ENCODE data around the gene FUT2. TPM values are rescaled to one million over a fixed set of nuclear protein-coding genes. Genes with fewer than 3 reads are reported as not detected.

Gene FUT2
- polyA plus RNA-seq, 2 of the 4 experiments (the other 2 are of a cell fraction), result not detected

DNA sequence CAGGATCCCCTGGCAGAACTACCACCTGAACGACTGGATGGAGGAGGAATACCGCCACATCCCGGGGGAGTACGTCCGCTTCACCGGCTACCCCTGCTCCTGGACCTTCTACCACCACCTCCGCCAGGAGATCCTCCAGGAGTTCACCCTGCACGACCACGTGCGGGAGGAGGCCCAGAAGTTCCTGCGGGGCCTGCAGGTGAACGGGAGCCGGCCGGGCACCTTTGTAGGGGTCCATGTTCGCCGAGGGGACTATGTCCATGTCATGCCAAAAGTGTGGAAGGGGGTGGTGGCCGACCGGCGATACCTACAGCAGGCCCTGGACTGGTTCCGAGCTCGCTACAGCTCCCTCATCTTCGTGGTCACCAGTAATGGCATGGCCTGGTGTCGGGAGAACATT, 7.5 kb downstream of the FUT2 start:
- Histone ChIP-seq H3K9me3 (no peaks in the 10 kb centered on the region), H3K4me3 (no peak overlapping the region), H3K4me2 (no peak overlapping the region), H3K27ac (no peak overlapping the region), H3K4me1 (peaks cover 3% of the 10 kb centered on the region; the same call in 2 of the 3 replicates)
- 93% methylated on average over 23 of the region's 23 CpGs for WGBS (ENCODE audit: missing lambda C conversion rate)
- FAIRE-seq, result no peak
- ChIA-PET CTCF (interaction anchor here (2.1 kb wide), 1 partner anchor 28 kb away, joined by 6 read pairs; no protein-coding TSS in a partner anchor), POLR2A (no interaction called here)
- ATAC-seq, result no peak
- no peak for DNase-seq (ENCODE audit: low read depth in 1 of 2, low spot score in 1 of 2)
- TF ChIP-seq TFCP2L1 (CRISPR knock-in tag; IDR thresholded peaks at IDR 0.05) (no peak), RARB (CRISPR knock-in tag; IDR thresholded peaks at IDR 0.05) (no peak), CBX8 (IDR thresholded peaks at IDR 0.05) (no peak), NPAS2 (CRISPR knock-in tag; IDR thresholded peaks at IDR 0.05; ENCODE audit: borderline replicate concordance) (no peak), JUN (IDR thresholded peaks at IDR 0.05) (no peak), RCOR1 (IDR thresholded peaks at IDR 0.05; ENCODE audit: low read depth, low read length) (no peak), ZFP36 (IDR thresholded peaks at IDR 0.05; ENCODE audit: borderline replicate concordance, partially characterized antibody) (no peak)

GRCh38 chr19:48705431-48705830, 9.7 kb downstream of the FUT2 start:
- FAIRE-seq (no peak), ATAC-seq (no peak), DNase-seq (ENCODE audit: low read depth in 1 of 2, low spot score in 1 of 2) (no peak)
- CTCF ChIA-PET, result interaction anchor here (0.8 to 1.9 kb wide), 9 partner anchors 8 to 59 kb away, joined by 3 to 7 read pairs (median 4); partner anchors contain the start of gene CA11
- H3K4me3 ChIP-seq, result no peak overlapping the region
- no peaks in the 10 kb centered on the region for H3K9me3 ChIP-seq
- H3K4me2 ChIP-seq, result no peak overlapping the region
- 45% methylated on average over 2 of the region's 2 CpGs for WGBS (ENCODE audit: missing lambda C conversion rate)
- no peak for TF ChIP-seq JUNB (IDR thresholded peaks at IDR 0.05)
- no peak for TF ChIP-seq RARB (CRISPR knock-in tag; IDR thresholded peaks at IDR 0.05)
- TF ChIP-seq SMC3 (IDR thresholded peaks at IDR 0.05), result no peak
- no peak for TF ChIP-seq CHD2 (IDR thresholded peaks at IDR 0.05; ENCODE audit: low read length, partially characterized antibody)
- TF ChIP-seq, protein P1, sequence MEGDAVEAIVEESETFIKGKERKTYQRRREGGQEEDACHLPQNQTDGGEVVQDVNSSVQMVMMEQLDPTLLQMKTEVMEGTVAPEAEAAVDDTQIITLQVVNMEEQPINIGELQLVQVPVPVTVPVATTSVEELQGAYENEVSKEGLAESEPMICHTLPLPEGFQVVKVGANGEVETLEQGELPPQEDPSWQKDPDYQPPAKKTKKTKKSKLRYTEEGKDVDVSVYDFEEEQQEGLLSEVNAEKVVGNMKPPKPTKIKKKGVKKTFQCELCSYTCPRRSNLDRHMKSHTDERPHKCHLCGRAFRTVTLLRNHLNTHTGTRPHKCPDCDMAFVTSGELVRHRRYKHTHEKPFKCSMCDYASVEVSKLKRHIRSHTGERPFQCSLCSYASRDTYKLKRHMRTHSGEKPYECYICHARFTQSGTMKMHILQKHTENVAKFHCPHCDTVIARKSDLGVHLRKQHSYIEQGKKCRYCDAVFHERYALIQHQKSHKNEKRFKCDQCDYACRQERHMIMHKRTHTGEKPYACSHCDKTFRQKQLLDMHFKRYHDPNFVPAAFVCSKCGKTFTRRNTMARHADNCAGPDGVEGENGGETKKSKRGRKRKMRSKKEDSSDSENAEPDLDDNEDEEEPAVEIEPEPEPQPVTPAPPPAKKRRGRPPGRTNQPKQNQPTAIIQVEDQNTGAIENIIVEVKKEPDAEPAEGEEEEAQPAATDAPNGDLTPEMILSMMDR (IDR thresholded peaks at IDR 0.05), result no peak
- H3K27ac ChIP-seq, result no peak overlapping the region
- H3K4me1 ChIP-seq, result no peaks in the 10 kb centered on the region
- POLR2A ChIA-PET, result no interaction called here

DNA sequence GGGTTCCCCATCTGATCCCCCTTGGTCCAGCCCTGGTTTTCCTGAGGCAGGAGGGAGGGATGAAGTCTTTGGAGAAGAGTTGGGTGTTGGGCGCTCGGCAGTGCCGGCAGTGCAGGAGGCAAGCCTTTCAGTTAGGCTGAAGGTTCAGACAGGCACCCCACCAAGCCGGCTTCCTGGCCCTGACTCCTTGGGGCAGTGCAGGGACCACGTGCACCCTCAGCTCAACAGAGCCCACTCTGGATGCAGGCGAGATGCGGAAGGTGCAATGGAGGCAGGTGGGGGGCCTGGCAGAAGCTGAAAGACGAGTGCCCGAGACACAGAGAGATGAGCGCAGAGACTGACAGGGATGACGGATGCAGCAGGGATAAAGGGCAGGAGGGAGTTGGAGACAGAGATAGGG, 12.7 kb downstream of the FUT2 start:
- WGBS (ENCODE audit: missing lambda C conversion rate), result 86% methylated on average over 11 of the region's 11 CpGs
- Histone ChIP-seq H3K9me3 (no peaks in the 10 kb centered on the region), H3K27ac (no peak overlapping the region), H3K4me1 (peaks cover 7% of the 10 kb centered on the region; the same call in 2 of the 3 replicates), H3K4me2 (no peak overlapping the region), H3K4me3 (no peak overlapping the region)
- DNase-seq (ENCODE audit: low read depth in 1 of 2, low spot score in 1 of 2) (no peak), ATAC-seq (no peak), FAIRE-seq (no peak)
- POLR2A ChIA-PET, result no interaction called here
- TF ChIP-seq KDM1A (IDR thresholded peaks at IDR 0.05; ENCODE audit: low read depth) (no peak), CHD4 (IDR thresholded peaks at IDR 0.05; ENCODE audit: borderline replicate concordance) (no peak), NR3C1 (IDR thresholded peaks at IDR 0.05) (no peak), EHMT2 (IDR thresholded peaks at IDR 0.05; ENCODE audit: low read depth) (no peak), CBX8 (IDR thresholded peaks at IDR 0.05) (no peak), ESRRA (IDR thresholded peaks at IDR 0.05; ENCODE audit: borderline replicate concordance, low read length) (no peak), BCL3 (IDR thresholded peaks at IDR 0.05) (no peak), CHD2 (IDR thresholded peaks at IDR 0.05; ENCODE audit: low read length, partially characterized antibody) (no peak), JUN (IDR thresholded peaks at IDR 0.05) (no peak), HMGXB4 (CRISPR knock-in tag; IDR thresholded peaks at IDR 0.05; ENCODE audit: borderline replicate concordance) (no peak), MYC (IDR thresholded peaks at IDR 0.05; ENCODE audit: borderline replicate concordance, low read length) (no peak), RCOR1 (IDR thresholded peaks at IDR 0.05; ENCODE audit: low read depth, low read length) (no peak)
- TF ChIP-seq, protein P2, sequence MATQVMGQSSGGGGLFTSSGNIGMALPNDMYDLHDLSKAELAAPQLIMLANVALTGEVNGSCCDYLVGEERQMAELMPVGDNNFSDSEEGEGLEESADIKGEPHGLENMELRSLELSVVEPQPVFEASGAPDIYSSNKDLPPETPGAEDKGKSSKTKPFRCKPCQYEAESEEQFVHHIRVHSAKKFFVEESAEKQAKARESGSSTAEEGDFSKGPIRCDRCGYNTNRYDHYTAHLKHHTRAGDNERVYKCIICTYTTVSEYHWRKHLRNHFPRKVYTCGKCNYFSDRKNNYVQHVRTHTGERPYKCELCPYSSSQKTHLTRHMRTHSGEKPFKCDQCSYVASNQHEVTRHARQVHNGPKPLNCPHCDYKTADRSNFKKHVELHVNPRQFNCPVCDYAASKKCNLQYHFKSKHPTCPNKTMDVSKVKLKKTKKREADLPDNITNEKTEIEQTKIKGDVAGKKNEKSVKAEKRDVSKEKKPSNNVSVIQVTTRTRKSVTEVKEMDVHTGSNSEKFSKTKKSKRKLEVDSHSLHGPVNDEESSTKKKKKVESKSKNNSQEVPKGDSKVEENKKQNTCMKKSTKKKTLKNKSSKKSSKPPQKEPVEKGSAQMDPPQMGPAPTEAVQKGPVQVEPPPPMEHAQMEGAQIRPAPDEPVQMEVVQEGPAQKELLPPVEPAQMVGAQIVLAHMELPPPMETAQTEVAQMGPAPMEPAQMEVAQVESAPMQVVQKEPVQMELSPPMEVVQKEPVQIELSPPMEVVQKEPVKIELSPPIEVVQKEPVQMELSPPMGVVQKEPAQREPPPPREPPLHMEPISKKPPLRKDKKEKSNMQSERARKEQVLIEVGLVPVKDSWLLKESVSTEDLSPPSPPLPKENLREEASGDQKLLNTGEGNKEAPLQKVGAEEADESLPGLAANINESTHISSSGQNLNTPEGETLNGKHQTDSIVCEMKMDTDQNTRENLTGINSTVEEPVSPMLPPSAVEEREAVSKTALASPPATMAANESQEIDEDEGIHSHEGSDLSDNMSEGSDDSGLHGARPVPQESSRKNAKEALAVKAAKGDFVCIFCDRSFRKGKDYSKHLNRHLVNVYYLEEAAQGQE (IDR thresholded peaks at IDR 0.05), result no peak
- TF ChIP-seq, protein P3, sequence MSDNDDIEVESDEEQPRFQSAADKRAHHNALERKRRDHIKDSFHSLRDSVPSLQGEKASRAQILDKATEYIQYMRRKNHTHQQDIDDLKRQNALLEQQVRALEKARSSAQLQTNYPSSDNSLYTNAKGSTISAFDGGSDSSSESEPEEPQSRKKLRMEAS (IDR thresholded peaks at IDR 0.05), result no peak
- TF ChIP-seq, protein P1 (IDR thresholded peaks at IDR 0.05), result no peak
- CTCF ChIA-PET, result interaction anchor here (1.0 to 2.5 kb wide), 2 partner anchors 12 to 33 kb away, joined by 3 to 7 read pairs; partner anchors contain the start of gene FUT2

Measured in A549 (cell line).